SK-N-SH (cell line): ENCODE data around the gene CES3.

Experiments used
- EP300 ChIP-seq, 2 experiments: IDR thresholded peaks; 2 replicates each; pipeline versions ENCODE4 v1.4.0 to v1.6.1; 2012; ENCODE audit warnings: borderline replicate concordance in 1 of 2, low read depth in 1 of 2, low read length in 1 of 2
- NRF1 ChIP-seq: IDR thresholded peaks from 2 replicates; pipeline ENCODE4 v1.6.1; 2012; ENCODE audit warnings: low read depth, mild to moderate bottlenecking, low read length
- TEAD4 ChIP-seq: IDR thresholded peaks from 2 replicates; pipeline ENCODE4 v1.4.0; 2012; ENCODE audit warnings: mild to moderate bottlenecking, borderline replicate concordance; ENCODE audit not compliant: insufficient read depth
- USF2 ChIP-seq: fragments of 150-350 bp; IDR thresholded peaks from 2 replicates; pipeline ENCODE4 v1.6.1; 2017; ENCODE audit warnings: antibody characterized with exemption, low read length, low read depth, borderline replicate concordance
- TF ChIP-seq, protein P1 (sequence below): fragments of 200-600 bp; sonication (generic); IDR thresholded peaks from 2 replicates; pipeline ENCODE4 v1.6.1; 2017; ENCODE audit warnings: antibody characterized with exemption, mild to moderate bottlenecking, moderate library complexity
- TF ChIP-seq, protein P2 (sequence below): IDR thresholded peaks from 2 replicates; pipeline ENCODE4 v1.6.1; 2012; ENCODE audit warnings: mild to moderate bottlenecking, low read depth, low read length, moderate library complexity

DNA sequence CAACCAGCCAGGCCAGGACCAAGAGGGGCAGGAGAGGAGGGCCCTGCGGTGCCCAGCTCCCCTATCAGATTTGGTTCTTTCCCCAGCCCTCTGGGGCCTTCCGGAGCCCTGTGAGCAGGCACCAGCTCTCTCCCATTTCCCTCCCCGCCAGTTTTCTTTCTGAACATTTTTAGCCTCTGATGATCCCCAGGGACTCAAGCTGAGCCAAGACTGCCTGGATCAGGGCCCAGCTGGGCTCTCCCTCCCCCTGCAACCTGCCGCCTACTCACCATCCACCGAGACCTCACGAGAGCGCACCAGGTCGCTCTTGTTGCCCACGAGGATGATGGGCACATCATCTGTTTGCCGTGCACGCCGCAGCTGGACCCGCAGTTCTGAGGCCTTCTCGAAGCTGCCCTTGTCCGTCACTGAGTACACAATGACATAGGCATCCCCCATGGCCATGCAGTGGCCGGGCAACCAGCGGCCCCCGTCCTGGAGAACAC, 37.8 kb upstream of the CES3 start:
- TF ChIP-seq, protein P1, sequence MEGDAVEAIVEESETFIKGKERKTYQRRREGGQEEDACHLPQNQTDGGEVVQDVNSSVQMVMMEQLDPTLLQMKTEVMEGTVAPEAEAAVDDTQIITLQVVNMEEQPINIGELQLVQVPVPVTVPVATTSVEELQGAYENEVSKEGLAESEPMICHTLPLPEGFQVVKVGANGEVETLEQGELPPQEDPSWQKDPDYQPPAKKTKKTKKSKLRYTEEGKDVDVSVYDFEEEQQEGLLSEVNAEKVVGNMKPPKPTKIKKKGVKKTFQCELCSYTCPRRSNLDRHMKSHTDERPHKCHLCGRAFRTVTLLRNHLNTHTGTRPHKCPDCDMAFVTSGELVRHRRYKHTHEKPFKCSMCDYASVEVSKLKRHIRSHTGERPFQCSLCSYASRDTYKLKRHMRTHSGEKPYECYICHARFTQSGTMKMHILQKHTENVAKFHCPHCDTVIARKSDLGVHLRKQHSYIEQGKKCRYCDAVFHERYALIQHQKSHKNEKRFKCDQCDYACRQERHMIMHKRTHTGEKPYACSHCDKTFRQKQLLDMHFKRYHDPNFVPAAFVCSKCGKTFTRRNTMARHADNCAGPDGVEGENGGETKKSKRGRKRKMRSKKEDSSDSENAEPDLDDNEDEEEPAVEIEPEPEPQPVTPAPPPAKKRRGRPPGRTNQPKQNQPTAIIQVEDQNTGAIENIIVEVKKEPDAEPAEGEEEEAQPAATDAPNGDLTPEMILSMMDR = no peak
- TF ChIP-seq, protein P2, sequence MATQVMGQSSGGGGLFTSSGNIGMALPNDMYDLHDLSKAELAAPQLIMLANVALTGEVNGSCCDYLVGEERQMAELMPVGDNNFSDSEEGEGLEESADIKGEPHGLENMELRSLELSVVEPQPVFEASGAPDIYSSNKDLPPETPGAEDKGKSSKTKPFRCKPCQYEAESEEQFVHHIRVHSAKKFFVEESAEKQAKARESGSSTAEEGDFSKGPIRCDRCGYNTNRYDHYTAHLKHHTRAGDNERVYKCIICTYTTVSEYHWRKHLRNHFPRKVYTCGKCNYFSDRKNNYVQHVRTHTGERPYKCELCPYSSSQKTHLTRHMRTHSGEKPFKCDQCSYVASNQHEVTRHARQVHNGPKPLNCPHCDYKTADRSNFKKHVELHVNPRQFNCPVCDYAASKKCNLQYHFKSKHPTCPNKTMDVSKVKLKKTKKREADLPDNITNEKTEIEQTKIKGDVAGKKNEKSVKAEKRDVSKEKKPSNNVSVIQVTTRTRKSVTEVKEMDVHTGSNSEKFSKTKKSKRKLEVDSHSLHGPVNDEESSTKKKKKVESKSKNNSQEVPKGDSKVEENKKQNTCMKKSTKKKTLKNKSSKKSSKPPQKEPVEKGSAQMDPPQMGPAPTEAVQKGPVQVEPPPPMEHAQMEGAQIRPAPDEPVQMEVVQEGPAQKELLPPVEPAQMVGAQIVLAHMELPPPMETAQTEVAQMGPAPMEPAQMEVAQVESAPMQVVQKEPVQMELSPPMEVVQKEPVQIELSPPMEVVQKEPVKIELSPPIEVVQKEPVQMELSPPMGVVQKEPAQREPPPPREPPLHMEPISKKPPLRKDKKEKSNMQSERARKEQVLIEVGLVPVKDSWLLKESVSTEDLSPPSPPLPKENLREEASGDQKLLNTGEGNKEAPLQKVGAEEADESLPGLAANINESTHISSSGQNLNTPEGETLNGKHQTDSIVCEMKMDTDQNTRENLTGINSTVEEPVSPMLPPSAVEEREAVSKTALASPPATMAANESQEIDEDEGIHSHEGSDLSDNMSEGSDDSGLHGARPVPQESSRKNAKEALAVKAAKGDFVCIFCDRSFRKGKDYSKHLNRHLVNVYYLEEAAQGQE = no peak
- TF ChIP-seq EP300 (IDR thresholded peaks at IDR 0.05; ENCODE audit: borderline replicate concordance in 1 of 2, low read depth in 1 of 2, low read length in 1 of 2) = no peak
- no peak for TF ChIP-seq USF2
- no peak for TF ChIP-seq TEAD4
- TF ChIP-seq NRF1 = no peak
